HG03095 (cell line): ENCODE results near the gene RECK.
A peak's percentile ranks its signal among the peaks of the same experiment; 100 is the strongest.
"Not testable (repeated sequence)": the region's sequence is repeated elsewhere in the genome, so short reads cannot be mapped to it uniquely, and the experiment has no call there.

Experiments
- ATAC-seq: cut with Tn5 transposase; IDR thresholded peaks from one replicate; pipeline ENCODE4 v1.9.1; 2021; ENCODE audit warnings: moderate library complexity; ENCODE audit not compliant: unreplicated experiment

The RECK gene

GRCh38 chr9:36036780-36037548 is at the start of gene RECK:
Gene RECK, plus strand, starts transcription at chr9:36036913. Its CDS starts 86 bp downstream, at chr9:36036999.
- ATAC-seq, result peak; percentile 89

GRCh38 chr9:35990155-35990554 is 46.6 kb upstream of the RECK start:
- no peak for ATAC-seq

GRCh38 chr9:35993136-35993535 is 43.6 kb upstream of the RECK start:
- ATAC-seq, result not testable (repeated sequence)

GRCh38 chr9:35993976-35994720 is 42.6 kb upstream of the RECK start:
- no peak for ATAC-seq

GRCh38 chr9:35994959-35995358 is 41.8 kb upstream of the RECK start:
- ATAC-seq, result no peak

- ATAC-seq, result no peak
These were observed 40.2 kb upstream of the RECK start for GRCh38 chr9:35996358-35996970.

GRCh38 chr9:35997016-35997415 is 39.7 kb upstream of the RECK start:
- not testable (repeated sequence) for ATAC-seq

GRCh38 chr9:35998333-35998732 is 38.4 kb upstream of the RECK start:
- ATAC-seq, result no peak

GRCh38 chr9:36005891-36006290 is 30.8 kb upstream of the RECK start:
- no peak for ATAC-seq

GRCh38 chr9:36006549-36007315 is 30.0 kb upstream of the RECK start:
- ATAC-seq, result no peak

- ATAC-seq, result peak; percentile 69
These were observed 29.4 kb upstream of the RECK start for GRCh38 chr9:36007316-36007708.

GRCh38 chr9:36007852-36008251 is 28.9 kb upstream of the RECK start:
- no peak for ATAC-seq

- no peak for ATAC-seq
These were observed 27.9 kb upstream of the RECK start for GRCh38 chr9:36008774-36009300.

GRCh38 chr9:36011379-36011778 is 25.3 kb upstream of the RECK start:
- ATAC-seq, result no peak

- no peak for ATAC-seq
These were observed 19.4 kb upstream of the RECK start for GRCh38 chr9:36017278-36017677.

GRCh38 chr9:36018129-36018528 is 18.6 kb upstream of the RECK start:
- no peak for ATAC-seq

- ATAC-seq, result no peak
These were observed 17.6 kb upstream of the RECK start for GRCh38 chr9:36018891-36019720.

GRCh38 chr9:36021968-36022367 is 14.7 kb upstream of the RECK start:
- no peak for ATAC-seq

GRCh38 chr9:36023260-36024048 is 13.3 kb upstream of the RECK start:
- no peak for ATAC-seq
